Mesendoderm (in vitro differentiated cells): ENCODE data around the gene SMPDL3A.
A peak's percentile ranks its signal among the peaks of the same experiment; 100 is the strongest.

Source experiments
- DNase-seq: peaks from one replicate; pipeline ENCODE4 v3.0.0; 2013
- H2AK5ac ChIP-seq: 2 replicates; pipeline ENCODE4 v1.6.1; 2013; ENCODE audit warnings: low read length, inconsistent platforms
- H2BK120ac ChIP-seq: 2 replicates; pipeline ENCODE4 v1.6.1; 2013; ENCODE audit warnings: low read depth, mild to moderate bottlenecking, low read length, moderate library complexity, mixed read lengths
- H2BK15ac ChIP-seq: replicated peaks from 2 replicates; pipeline ENCODE4 v1.6.1; 2013; ENCODE audit warnings: low read depth, mild to moderate bottlenecking, moderate library complexity
- H2BK5ac ChIP-seq: 2 replicates; pipeline ENCODE4 v1.6.1; 2013; ENCODE audit warnings: low read length, inconsistent platforms
- H3K18ac ChIP-seq: 2 replicates; pipeline ENCODE4 v1.6.1; 2013; ENCODE audit warnings: mild to moderate bottlenecking, low read length, mixed read lengths
- H3K23ac ChIP-seq: one replicate; pipeline ENCODE4 v1.6.1; 2013; ENCODE audit warnings: low read length
- H3K27ac ChIP-seq: 2 replicates; pipeline ENCODE4 v1.5.1; 2013; ENCODE audit warnings: low read depth, mild to moderate bottlenecking, inconsistent platforms, low read length, moderate library complexity
- H3K27me3 ChIP-seq: 2 replicates; pipeline ENCODE4 v1.6.1; 2013; ENCODE audit warnings: low read length, control low read depth, mild to moderate bottlenecking, inconsistent platforms; ENCODE audit not compliant: insufficient read depth, poor library complexity
- H3K36me3 ChIP-seq: 2 replicates; pipeline ENCODE4 v1.6.1; 2013; ENCODE audit warnings: low read length, inconsistent platforms; ENCODE audit not compliant: control insufficient read depth, insufficient read depth
- H3K4ac ChIP-seq: one replicate; pipeline ENCODE4 v1.6.1; 2013; ENCODE audit warnings: low read depth, mild to moderate bottlenecking, low read length, moderate library complexity
- H3K4me1 ChIP-seq: 2 replicates; pipeline ENCODE4 v1.6.1; 2013; ENCODE audit warnings: low read depth, low read length, inconsistent platforms; ENCODE audit not compliant: control insufficient read depth
- H3K4me2 ChIP-seq: 2 replicates; pipeline ENCODE4 v1.6.1; 2013; ENCODE audit warnings: low read length
- H3K4me3 ChIP-seq: 2 replicates; pipeline ENCODE4 v1.5.1; 2013; ENCODE audit warnings: mild to moderate bottlenecking, low read length
- H3K56ac ChIP-seq: one replicate; pipeline ENCODE4 v1.6.1; 2013; ENCODE audit warnings: low read length
- H3K79me1 ChIP-seq: 2 replicates; pipeline ENCODE4 v1.6.1; 2013; ENCODE audit warnings: low read length, inconsistent platforms
- H3K79me2 ChIP-seq: 2 replicates; pipeline ENCODE4 v1.6.1; 2013; ENCODE audit warnings: mild to moderate bottlenecking, low read length; ENCODE audit not compliant: control insufficient read depth, insufficient read depth
- H3K9ac ChIP-seq: 2 replicates; pipeline ENCODE4 v1.6.1; 2013; ENCODE audit warnings: low read length, inconsistent platforms
- H4K5ac ChIP-seq: one replicate; pipeline ENCODE4 v1.6.1; 2013; ENCODE audit warnings: low read length
- H4K8ac ChIP-seq: one replicate; pipeline ENCODE4 v1.6.1; 2013; ENCODE audit warnings: low read depth, mild to moderate bottlenecking, control low read depth, low read length, moderate library complexity
- WGBS: extraction: QIAGEN DNeasy Blood & Tissue Kit; methylation state at CpG from one replicate; pipeline ENCODE4 v1.1.7; 2013; ENCODE audit warnings: low lambda C conversion rate, missing lambda C conversion rate; ENCODE audit not compliant: insufficient coverage; ENCODE audit errors: extremely low coverage; 5-methylcytosine and 5-hydroxymethylcytosine counted together

The SMPDL3A gene

GRCh38 chr6:122766256-122766655 is 22.8 kb upstream of the SMPDL3A start:
- H4K5ac ChIP-seq, result no peak overlapping the region
- H3K23ac ChIP-seq, result no peak overlapping the region
- H2BK15ac ChIP-seq, result no peak overlapping the region
- H3K79me1 ChIP-seq, result no peaks in the 10 kb centered on the region
- no peak overlapping the region for H3K4ac ChIP-seq
- H3K36me3 ChIP-seq, result no peaks in the 10 kb centered on the region
- H3K4me1 ChIP-seq, result no peaks in the 10 kb centered on the region
- H3K4me2 ChIP-seq, result no peak overlapping the region
- no peak overlapping the region for H3K9ac ChIP-seq
- H2AK5ac ChIP-seq, result no peak overlapping the region
- no peak overlapping the region for H3K4me3 ChIP-seq
- H4K8ac ChIP-seq, result no peak overlapping the region
- H3K27me3 ChIP-seq, result no peaks in the 10 kb centered on the region
- no peak overlapping the region for H3K18ac ChIP-seq
- H3K79me2 ChIP-seq, result no peaks in the 10 kb centered on the region
- no peak overlapping the region for H3K56ac ChIP-seq
- no peak overlapping the region for H2BK5ac ChIP-seq
- H2BK120ac ChIP-seq, result no peak overlapping the region
- DNase-seq, result no peak
- no peak overlapping the region for H3K27ac ChIP-seq

- Histone ChIP-seq H2BK5ac (no peak overlapping the region), H3K18ac (no peak overlapping the region), H2BK120ac (no peak overlapping the region), H3K23ac (no peak overlapping the region), H2AK5ac (no peak overlapping the region), H3K56ac (no peak overlapping the region), H2BK15ac (no peak overlapping the region), H3K4me3 (no peak overlapping the region), H3K27ac (no peak overlapping the region), H3K36me3 (no peaks in the 10 kb centered on the region), H3K79me1 (no peaks in the 10 kb centered on the region), H3K9ac (no peak overlapping the region), H4K5ac (no peak overlapping the region), H3K4me2 (no peak overlapping the region), H3K4ac (no peak overlapping the region), H3K79me2 (no peaks in the 10 kb centered on the region), H4K8ac (no peak overlapping the region), H3K4me1 (peaks cover 2% of the 10 kb centered on the region), H3K27me3 (no peaks in the 10 kb centered on the region)
- peak; percentile 60 for DNase-seq
- WGBS, result no CpG with 5 or more reads among the region's 1 CpG
Observed at GRCh38 chr6:122770835-122771601, 18.0 kb upstream of the SMPDL3A start.

- no peak overlapping the region for H3K23ac ChIP-seq
- no peak overlapping the region for H3K4me2 ChIP-seq
- H3K56ac ChIP-seq, result no peak overlapping the region
- H3K4me1 ChIP-seq, result peaks cover 2% of the 10 kb centered on the region
- no peak overlapping the region for H3K4me3 ChIP-seq
- no peak overlapping the region for H3K9ac ChIP-seq
- H3K4ac ChIP-seq, result no peak overlapping the region
- no peaks in the 10 kb centered on the region for H3K79me2 ChIP-seq
- no CpG with 5 or more reads among the region's 3 CpGs for WGBS
- no peak for DNase-seq
- no peaks in the 10 kb centered on the region for H3K27me3 ChIP-seq
- H2BK120ac ChIP-seq, result no peak overlapping the region
- no peak overlapping the region for H2BK15ac ChIP-seq
- no peak overlapping the region for H4K8ac ChIP-seq
- no peak overlapping the region for H3K27ac ChIP-seq
- H3K18ac ChIP-seq, result no peak overlapping the region
- no peaks in the 10 kb centered on the region for H3K79me1 ChIP-seq
- H2AK5ac ChIP-seq, result no peak overlapping the region
- no peaks in the 10 kb centered on the region for H3K36me3 ChIP-seq
- H2BK5ac ChIP-seq, result no peak overlapping the region
- H4K5ac ChIP-seq, result no peak overlapping the region
Observed at GRCh38 chr6:122772724-122773415, 16.2 kb upstream of the SMPDL3A start.

GRCh38 chr6:122775975-122776374 is 13.1 kb upstream of the SMPDL3A start:
- H3K18ac ChIP-seq, result no peak overlapping the region
- no peaks in the 10 kb centered on the region for H3K79me1 ChIP-seq
- H3K27me3 ChIP-seq, result no peaks in the 10 kb centered on the region
- no peak overlapping the region for H4K5ac ChIP-seq
- H3K23ac ChIP-seq, result no peak overlapping the region
- H2BK15ac ChIP-seq, result no peak overlapping the region
- no peak overlapping the region for H4K8ac ChIP-seq
- H3K9ac ChIP-seq, result no peak overlapping the region
- no peaks in the 10 kb centered on the region for H3K36me3 ChIP-seq
- no peak overlapping the region for H3K27ac ChIP-seq
- H3K4me3 ChIP-seq, result no peak overlapping the region
- peaks cover 8% of the 10 kb centered on the region for H3K4me1 ChIP-seq
- H2BK5ac ChIP-seq, result no peak overlapping the region
- H3K56ac ChIP-seq, result no peak overlapping the region
- no peak overlapping the region for H3K4ac ChIP-seq
- H3K79me2 ChIP-seq, result no peaks in the 10 kb centered on the region
- no peak overlapping the region for H3K4me2 ChIP-seq
- H2BK120ac ChIP-seq, result no peak overlapping the region
- DNase-seq, result no peak
- no peak overlapping the region for H2AK5ac ChIP-seq

- no peak overlapping the region for H3K23ac ChIP-seq
- no peak overlapping the region for H2BK5ac ChIP-seq
- no peak overlapping the region for H4K8ac ChIP-seq
- H3K4me1 ChIP-seq, result peaks cover 6% of the 10 kb centered on the region
- H3K79me1 ChIP-seq, result no peaks in the 10 kb centered on the region
- H3K36me3 ChIP-seq, result no peaks in the 10 kb centered on the region
- no peak overlapping the region for H2BK15ac ChIP-seq
- no peak overlapping the region for H3K4me2 ChIP-seq
- H2BK120ac ChIP-seq, result no peak overlapping the region
- no peak overlapping the region for H3K4ac ChIP-seq
- H2AK5ac ChIP-seq, result no peak overlapping the region
- no peak overlapping the region for H3K18ac ChIP-seq
- no peak overlapping the region for H3K4me3 ChIP-seq
- H3K79me2 ChIP-seq, result no peaks in the 10 kb centered on the region
- no peak overlapping the region for H4K5ac ChIP-seq
- WGBS, result no CpG with 5 or more reads among the region's 5 CpGs
- no peaks in the 10 kb centered on the region for H3K27me3 ChIP-seq
- H3K56ac ChIP-seq, result no peak overlapping the region
- peak; percentile 19 for DNase-seq
- H3K9ac ChIP-seq, result no peak overlapping the region
- H3K27ac ChIP-seq, result no peak overlapping the region
Observed at GRCh38 chr6:122778302-122778701, 10.8 kb upstream of the SMPDL3A start.
